ENCODE results near the gene ILF3. TPM values are rescaled to one million over a fixed set of nuclear protein-coding genes. Genes with fewer than 3 reads are reported as not detected.
"Not testable (repeated sequence)": the region's sequence is repeated elsewhere in the genome, so short reads cannot be mapped to it uniquely, and the experiment has no call there.

The ILF3 gene
- total and polyA plus RNA-seq, 3 donors from 2014 or later: 246 to 263 (median 253) TPM

DNA sequence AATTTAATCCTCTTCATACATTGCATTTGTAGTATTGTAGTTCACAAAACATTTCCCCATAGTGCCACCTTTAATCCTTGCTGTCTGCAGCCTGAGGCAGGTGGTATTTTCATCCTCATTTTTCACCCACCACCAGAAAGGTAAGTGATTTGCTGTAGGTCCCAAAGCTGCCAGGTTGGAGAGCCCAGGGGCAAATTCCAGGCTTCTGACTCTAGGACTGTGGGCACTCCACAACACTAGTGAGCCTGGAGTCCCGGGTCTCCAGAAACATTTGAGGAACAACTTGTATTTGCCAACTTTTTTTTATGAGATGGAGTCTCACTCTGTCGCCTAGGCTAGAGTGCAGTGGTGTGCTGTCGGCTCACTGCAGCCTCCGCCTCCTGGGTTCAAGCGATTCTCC, 6.2 kb downstream of the ILF3 start:
- TF ChIP-seq POLR2A (IDR thresholded peaks at IDR 0.05): no peak
- TF ChIP-seq, protein P1, sequence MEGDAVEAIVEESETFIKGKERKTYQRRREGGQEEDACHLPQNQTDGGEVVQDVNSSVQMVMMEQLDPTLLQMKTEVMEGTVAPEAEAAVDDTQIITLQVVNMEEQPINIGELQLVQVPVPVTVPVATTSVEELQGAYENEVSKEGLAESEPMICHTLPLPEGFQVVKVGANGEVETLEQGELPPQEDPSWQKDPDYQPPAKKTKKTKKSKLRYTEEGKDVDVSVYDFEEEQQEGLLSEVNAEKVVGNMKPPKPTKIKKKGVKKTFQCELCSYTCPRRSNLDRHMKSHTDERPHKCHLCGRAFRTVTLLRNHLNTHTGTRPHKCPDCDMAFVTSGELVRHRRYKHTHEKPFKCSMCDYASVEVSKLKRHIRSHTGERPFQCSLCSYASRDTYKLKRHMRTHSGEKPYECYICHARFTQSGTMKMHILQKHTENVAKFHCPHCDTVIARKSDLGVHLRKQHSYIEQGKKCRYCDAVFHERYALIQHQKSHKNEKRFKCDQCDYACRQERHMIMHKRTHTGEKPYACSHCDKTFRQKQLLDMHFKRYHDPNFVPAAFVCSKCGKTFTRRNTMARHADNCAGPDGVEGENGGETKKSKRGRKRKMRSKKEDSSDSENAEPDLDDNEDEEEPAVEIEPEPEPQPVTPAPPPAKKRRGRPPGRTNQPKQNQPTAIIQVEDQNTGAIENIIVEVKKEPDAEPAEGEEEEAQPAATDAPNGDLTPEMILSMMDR (IDR thresholded peaks at IDR 0.05): no peak
- no peaks in the 10 kb centered on the region for H3K27me3 ChIP-seq
- intact Hi-C loops (cut with DNase I; ENCODE audit: low total_unique reads): no loop called here
- H3K36me3 ChIP-seq (ENCODE audit: low read depth, missing control alignments): no peaks in the 10 kb centered on the region
- H3K4me1 ChIP-seq: peaks cover 35% of the 10 kb centered on the region
- 70 to 79% methylated on average over 5 of the region's 5 CpGs for WGBS, 2 donors
- H3K27ac ChIP-seq: no peak overlapping the region
- H3K4me3 ChIP-seq: no peak overlapping the region
- no peaks in the 10 kb centered on the region for H3K9me3 ChIP-seq
- no peak for DNase-seq

DNA sequence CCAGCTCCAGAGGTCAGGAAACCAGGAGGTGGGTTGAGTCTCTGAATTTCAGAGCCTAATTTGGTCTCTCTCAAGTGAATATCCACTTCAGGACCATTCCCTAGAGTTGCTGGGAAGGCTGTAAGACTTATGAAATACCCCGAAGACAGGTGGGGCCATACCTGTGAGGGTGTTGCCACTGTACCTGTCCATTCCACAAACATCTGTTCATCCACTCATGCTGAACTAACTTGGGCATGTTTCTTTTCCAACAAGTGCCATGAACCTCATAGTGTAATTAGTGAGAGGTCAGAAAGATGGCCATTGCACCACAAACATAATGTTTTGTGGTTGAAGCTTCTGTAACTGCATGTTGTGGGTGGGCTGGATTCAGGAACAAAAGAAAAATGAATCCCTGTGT, 7.8 kb downstream of the ILF3 start:
- TF ChIP-seq, protein P1 (IDR thresholded peaks at IDR 0.05): no peak
- 81 to 83% methylated on average over 1 of the region's 1 CpG for WGBS, 2 donors
- H3K4me3 ChIP-seq: no peak overlapping the region
- H3K36me3 ChIP-seq (ENCODE audit: low read depth, missing control alignments): no peaks in the 10 kb centered on the region
- H3K27ac ChIP-seq: no peak overlapping the region
- intact Hi-C loops (cut with DNase I; ENCODE audit: low total_unique reads): no loop called here
- H3K9me3 ChIP-seq: no peaks in the 10 kb centered on the region
- DNase-seq: no peak
- no peaks in the 10 kb centered on the region for H3K27me3 ChIP-seq
- H3K4me1 ChIP-seq: peaks cover 23% of the 10 kb centered on the region

DNA sequence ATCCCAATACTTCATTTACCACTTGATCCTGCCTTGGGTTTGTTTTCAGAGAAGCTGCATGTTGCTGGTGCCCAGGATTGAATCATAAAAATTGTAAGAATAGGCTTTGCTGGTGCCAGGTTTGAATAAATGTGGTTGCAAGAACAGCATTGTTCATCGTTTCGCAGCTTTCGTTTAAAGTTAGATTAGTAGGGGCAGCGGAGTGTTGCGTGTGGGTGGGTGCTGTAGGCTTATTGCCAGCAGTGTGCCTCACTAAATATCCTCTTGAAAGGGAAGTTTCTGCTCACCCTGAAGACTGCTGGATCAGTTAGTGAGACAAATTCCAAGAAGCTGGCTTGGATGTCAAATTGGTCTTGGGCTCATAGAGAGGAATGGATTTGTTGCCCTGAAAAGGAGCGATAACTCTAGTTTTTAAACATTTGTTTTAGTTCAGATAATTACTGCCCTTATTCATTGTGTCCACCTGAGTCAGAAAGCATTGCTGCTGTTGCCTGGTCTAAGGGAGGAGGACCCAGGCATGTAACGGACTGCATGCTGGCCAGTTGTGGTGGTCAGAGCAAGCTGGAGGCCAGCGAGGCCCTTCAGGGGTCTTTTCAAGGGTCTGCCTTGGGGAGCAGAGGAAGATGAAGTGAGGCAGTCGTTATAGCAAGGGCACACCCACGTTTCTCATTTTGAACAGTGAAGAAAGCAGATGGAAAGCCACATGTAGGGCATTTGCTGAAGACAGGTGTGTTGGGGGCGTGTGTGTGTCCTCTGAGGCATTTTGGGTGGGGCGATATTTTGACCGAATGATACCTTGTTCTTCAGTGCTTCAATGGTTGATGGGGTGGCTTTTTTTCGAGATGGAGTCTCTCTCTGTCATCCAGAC, 8.5 kb downstream of the ILF3 start:
- peak overlapping the region in 1 of 2 donors; percentile 29 for H3K27ac ChIP-seq
- 47 to 59% methylated on average over 14 of the region's 14 CpGs for WGBS, 2 donors
- peaks cover 23% of the 10 kb centered on the region for H3K4me1 ChIP-seq
- DNase-seq: no peak
- no peak overlapping the region for H3K4me3 ChIP-seq
- no peak for TF ChIP-seq POLR2A (IDR thresholded peaks at IDR 0.05)
- TF ChIP-seq, protein P1 (IDR thresholded peaks at IDR 0.05): no peak
- no peaks in the 10 kb centered on the region for H3K27me3 ChIP-seq
- no peaks in the 10 kb centered on the region for H3K9me3 ChIP-seq
- H3K36me3 ChIP-seq (ENCODE audit: low read depth, missing control alignments): no peaks in the 10 kb centered on the region
- intact Hi-C loops (cut with DNase I; ENCODE audit: low total_unique reads): no loop called here

DNA sequence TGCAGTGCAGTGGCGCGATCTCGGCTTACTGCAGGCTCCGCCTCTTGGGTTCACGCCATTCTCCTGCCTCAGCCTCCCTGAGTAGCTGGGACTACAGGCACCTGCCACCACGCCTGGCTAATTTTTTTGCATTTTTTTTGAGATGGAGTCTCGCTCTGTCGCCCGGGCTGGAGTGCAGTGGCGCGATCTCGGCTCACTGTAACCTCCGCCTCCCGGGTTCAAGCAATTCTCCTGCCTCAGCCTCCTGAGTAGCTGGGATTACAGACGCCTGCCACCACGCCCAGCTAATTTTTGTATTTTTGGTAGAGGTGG, 9.1 kb downstream of the ILF3 start:
- H3K4me3 ChIP-seq; H3K36me3 ChIP-seq (ENCODE audit: low read depth, missing control alignments); DNase-seq; H3K27ac ChIP-seq; intact Hi-C loops (cut with DNase I; ENCODE audit: low total_unique reads); H3K27me3 ChIP-seq; H3K9me3 ChIP-seq: not testable (repeated sequence)
- WGBS, 2 donors: 86 to 87% methylated on average over 16 of the region's 16 CpGs
- H3K4me1 ChIP-seq: peaks cover 23% of the 10 kb centered on the region

DNA sequence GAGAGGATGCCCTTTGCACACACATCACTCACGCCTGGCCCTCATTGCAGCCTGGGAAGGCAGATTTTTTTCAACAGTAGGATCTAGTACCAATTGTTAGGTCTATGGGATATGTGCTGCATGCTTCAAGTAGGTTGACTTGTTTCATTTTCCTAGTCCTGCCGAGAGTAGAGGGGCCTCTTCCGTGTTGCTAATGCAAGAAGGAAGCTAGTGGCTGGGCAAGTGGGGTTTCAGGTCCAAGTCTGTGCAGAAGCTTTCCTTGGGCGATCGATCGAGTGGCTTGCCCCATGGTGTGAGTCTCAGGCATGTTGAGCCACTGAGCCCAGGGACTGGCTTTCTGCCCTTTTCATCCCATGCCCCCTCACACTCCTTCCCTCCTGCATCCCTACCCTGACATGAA, 13.7 kb downstream of the ILF3 start:
- Histone ChIP-seq H3K9me3 (no peaks in the 10 kb centered on the region), H3K27me3 (no peaks in the 10 kb centered on the region), H3K4me1 (peaks cover 24% of the 10 kb centered on the region), H3K4me3 (no peak overlapping the region), H3K27ac (no peak overlapping the region), H3K36me3 (ENCODE audit: low read depth, missing control alignments) (no peaks in the 10 kb centered on the region)
- no peak for DNase-seq
- 74 to 80% methylated on average over 6 of the region's 6 CpGs for WGBS, 2 donors
- no peak for TF ChIP-seq POLR2A (IDR thresholded peaks at IDR 0.05)
- TF ChIP-seq, protein P1 (IDR thresholded peaks at IDR 0.05): no peak
- intact Hi-C loops (cut with DNase I; ENCODE audit: low total_unique reads): no loop called here
